Neural crest cell (in vitro differentiated cells): ENCODE results near the gene FRMD3. TPM values are rescaled to one million over a fixed set of nuclear protein-coding genes. Genes with fewer than 3 reads are reported as not detected.
A peak's percentile ranks its signal among the peaks of the same experiment; 100 is the strongest.

ENCODE experiments used
- DNase-seq: peaks from one replicate; pipeline ENCODE4 v3.0.0; 2021; ENCODE audit warnings: low read depth, mixed read lengths, low spot score
- H3K27ac Mint-ChIP-seq: one replicate; pipeline ENCODE4 v1.8.0; 2021; ENCODE audit warnings: mild to moderate bottlenecking, mixed read lengths; ENCODE audit not compliant: unreplicated experiment
- H3K27me3 Mint-ChIP-seq: 2 replicates; pipeline ENCODE4 v1.8.0; 2021; ENCODE audit warnings: low read depth, mild to moderate bottlenecking, mixed read lengths
- H3K36me3 Mint-ChIP-seq: 2 replicates; pipeline ENCODE4 v1.8.0; 2021; ENCODE audit warnings: low read depth, mild to moderate bottlenecking, mixed read lengths
- H3K4me1 Mint-ChIP-seq: 2 replicates; pipeline ENCODE4 v1.8.0; 2021; ENCODE audit warnings: mixed read lengths
- H3K4me3 Mint-ChIP-seq: one replicate; pipeline ENCODE4 v1.8.0; 2021; ENCODE audit warnings: mild to moderate bottlenecking, mixed read lengths
- H3K9me3 Mint-ChIP-seq: 2 replicates; pipeline ENCODE4 v1.8.0; 2021; ENCODE audit warnings: mixed read lengths
- total RNA-seq: library from RNA; stranded (reverse); gene quantifications from 2 replicates; pipeline ENCODE4 v1.2.1, GENCODE V29; 2021
- TF ChIP-seq, protein P1 (sequence below): fragments of 200-600 bp; sonication (generic); conservative IDR thresholded peaks from 2 replicates; pipeline ENCODE4 v1.5.0; 2021; ENCODE audit warnings: antibody characterized with exemption, mild to moderate bottlenecking

FRMD3 gene
- total RNA-seq, 1 donor from 2014 or later = 2.3 TPM

GRCh38 chr9:83557771-83558170 is 19.6 kb upstream of the FRMD3 start:
- no peak overlapping the region for H3K27ac Mint-ChIP-seq
- H3K9me3 Mint-ChIP-seq = peaks cover 12% of the 10 kb centered on the region
- no peaks in the 10 kb centered on the region for H3K27me3 Mint-ChIP-seq
- no peak overlapping the region for H3K4me3 Mint-ChIP-seq
- no peaks in the 10 kb centered on the region for H3K4me1 Mint-ChIP-seq
- TF ChIP-seq, protein P1, sequence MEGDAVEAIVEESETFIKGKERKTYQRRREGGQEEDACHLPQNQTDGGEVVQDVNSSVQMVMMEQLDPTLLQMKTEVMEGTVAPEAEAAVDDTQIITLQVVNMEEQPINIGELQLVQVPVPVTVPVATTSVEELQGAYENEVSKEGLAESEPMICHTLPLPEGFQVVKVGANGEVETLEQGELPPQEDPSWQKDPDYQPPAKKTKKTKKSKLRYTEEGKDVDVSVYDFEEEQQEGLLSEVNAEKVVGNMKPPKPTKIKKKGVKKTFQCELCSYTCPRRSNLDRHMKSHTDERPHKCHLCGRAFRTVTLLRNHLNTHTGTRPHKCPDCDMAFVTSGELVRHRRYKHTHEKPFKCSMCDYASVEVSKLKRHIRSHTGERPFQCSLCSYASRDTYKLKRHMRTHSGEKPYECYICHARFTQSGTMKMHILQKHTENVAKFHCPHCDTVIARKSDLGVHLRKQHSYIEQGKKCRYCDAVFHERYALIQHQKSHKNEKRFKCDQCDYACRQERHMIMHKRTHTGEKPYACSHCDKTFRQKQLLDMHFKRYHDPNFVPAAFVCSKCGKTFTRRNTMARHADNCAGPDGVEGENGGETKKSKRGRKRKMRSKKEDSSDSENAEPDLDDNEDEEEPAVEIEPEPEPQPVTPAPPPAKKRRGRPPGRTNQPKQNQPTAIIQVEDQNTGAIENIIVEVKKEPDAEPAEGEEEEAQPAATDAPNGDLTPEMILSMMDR = no peak
- peaks cover 3% of the 10 kb centered on the region for H3K36me3 Mint-ChIP-seq
- DNase-seq = no peak

GRCh38 chr9:83557317-83557716 is 19.1 kb upstream of the FRMD3 start:
- Mint-ChIP-seq H3K27ac (no peak overlapping the region), H3K4me3 (no peak overlapping the region), H3K4me1 (no peaks in the 10 kb centered on the region), H3K27me3 (no peaks in the 10 kb centered on the region), H3K36me3 (peaks cover 3% of the 10 kb centered on the region), H3K9me3 (peaks cover 15% of the 10 kb centered on the region)
- TF ChIP-seq, protein P1 = no peak
- DNase-seq = no peak

DNA sequence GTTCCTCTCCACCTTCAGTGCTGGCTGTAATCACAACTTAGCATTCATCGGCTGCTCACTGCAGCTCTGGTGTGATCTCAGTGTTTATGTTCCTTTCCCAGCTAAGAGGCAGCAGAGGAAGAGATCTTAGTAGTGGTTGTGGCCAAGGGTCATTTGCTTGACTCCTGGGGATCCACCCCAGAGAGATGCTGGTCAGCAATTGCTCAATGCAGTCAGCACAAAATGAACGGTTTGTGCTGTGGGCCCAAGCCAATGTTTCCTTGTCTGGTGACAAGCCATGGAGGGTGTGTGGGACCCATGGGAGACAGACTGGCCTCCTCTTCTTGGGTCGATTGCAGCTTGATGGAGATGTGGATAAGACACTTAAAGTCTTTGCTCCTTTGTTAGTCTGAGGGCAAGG is 16.1 kb upstream of the FRMD3 start:
- Mint-ChIP-seq H3K4me1 (no peaks in the 10 kb centered on the region), H3K9me3 (peaks cover 30% of the 10 kb centered on the region), H3K36me3 (peaks cover 7% of the 10 kb centered on the region), H3K4me3 (no peak overlapping the region), H3K27me3 (no peaks in the 10 kb centered on the region), H3K27ac (no peak overlapping the region)
- TF ChIP-seq, protein P1 = no peak
- no peak for DNase-seq

DNA sequence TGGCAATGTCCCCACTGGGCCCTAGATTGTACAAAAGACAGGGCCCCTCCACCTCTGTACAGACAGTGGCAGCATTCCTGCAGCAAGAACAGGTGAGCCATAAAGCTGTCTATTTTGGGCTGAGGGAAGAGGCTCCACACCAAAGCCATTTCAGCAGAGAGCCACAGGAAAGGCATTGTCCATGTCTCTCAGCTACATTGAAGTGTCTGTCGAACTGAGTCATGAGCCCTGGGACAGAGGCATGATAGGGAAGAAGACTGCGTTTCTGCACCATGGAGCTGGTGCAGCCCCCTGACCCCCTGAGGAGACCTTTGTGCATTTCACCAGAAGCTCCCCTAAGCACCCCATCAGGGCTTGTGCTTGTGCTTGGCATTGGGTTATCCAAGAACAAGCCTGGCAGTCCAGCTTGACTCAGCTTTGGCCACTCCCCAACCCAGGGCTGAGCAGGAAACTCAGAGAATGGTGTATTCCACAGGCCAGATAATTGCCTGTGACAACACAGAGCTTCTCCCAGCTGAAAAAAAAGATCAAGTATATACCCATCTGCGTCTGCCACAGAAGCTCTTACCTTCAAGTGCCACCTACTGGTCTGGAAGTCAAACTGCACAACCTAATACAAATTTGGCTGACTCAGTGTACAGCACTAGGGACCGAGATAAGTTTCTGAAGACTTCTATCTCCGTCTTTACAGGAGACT is 5.9 kb upstream of the FRMD3 start:
- Mint-ChIP-seq H3K27me3 (peaks cover under 1% of the 10 kb centered on the region), H3K4me1 (no peaks in the 10 kb centered on the region), H3K4me3 (no peak overlapping the region), H3K27ac (no peak overlapping the region), H3K9me3 (peaks cover 5% of the 10 kb centered on the region), H3K36me3 (no peaks in the 10 kb centered on the region)
- DNase-seq = no peak
- TF ChIP-seq, protein P1 = peak; percentile 76

DNA sequence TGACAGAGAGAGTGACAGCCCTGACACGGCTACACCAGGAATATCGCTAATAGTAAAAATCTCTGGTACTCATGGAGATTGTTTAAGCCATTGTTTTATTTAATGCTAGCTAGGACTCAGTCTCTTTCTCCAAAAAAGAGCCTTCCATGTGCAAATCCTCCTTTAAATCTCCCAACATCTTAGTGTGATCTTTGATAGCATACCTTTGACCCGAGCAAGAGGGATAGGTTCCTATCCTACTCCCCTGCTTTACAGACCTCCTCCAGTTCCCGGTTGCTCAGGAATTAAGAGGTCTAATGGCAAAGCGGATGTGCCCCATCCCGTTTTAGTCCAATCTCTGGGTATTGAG is 663 bp upstream of the FRMD3 start:
- no peaks in the 10 kb centered on the region for H3K9me3 Mint-ChIP-seq
- H3K27me3 Mint-ChIP-seq = peaks cover 40% of the 10 kb centered on the region
- TF ChIP-seq, protein P1 = no peak
- DNase-seq = no peak
- H3K4me3 Mint-ChIP-seq = peak overlapping the region; percentile 84
- peaks cover 10% of the 10 kb centered on the region for H3K4me1 Mint-ChIP-seq
- H3K27ac Mint-ChIP-seq = no peak overlapping the region
- no peaks in the 10 kb centered on the region for H3K36me3 Mint-ChIP-seq
